ENCODE data around the gene FSTL4. TPM values are rescaled to one million over a fixed set of nuclear protein-coding genes. Genes with fewer than 3 reads are reported as not detected.

FSTL4 gene
- polyA plus RNA-seq, 3 donors: not detected

DNA sequence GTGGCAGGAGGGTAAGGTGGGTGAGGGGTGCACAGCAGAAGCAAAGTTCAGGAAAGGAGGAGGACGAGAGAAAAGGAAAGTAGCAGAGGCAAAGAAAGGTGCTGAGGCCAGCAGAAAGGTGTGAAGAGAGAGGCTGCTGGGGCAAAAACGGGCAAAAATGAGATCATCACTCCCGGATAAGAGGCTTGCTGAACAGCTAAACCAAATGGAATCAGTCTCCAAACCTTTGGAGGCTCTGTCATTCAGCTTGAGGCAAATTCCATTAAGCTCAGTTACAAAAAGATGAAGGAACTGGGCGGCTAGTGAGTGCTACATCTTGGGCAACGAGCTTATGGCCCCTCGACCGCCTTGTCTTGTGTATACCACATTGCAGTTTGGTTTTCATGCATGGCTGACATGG is 136.4 kb downstream of the FSTL4 start:
- no peak overlapping the region for H3K9ac ChIP-seq (ENCODE audit: insufficient read depth, low read length, poor library complexity, severe bottlenecking)
- H3K36me3 ChIP-seq (replicated peaks in 1 of 2; ENCODE audit: control insufficient read depth in 1 of 2, insufficient read depth in 2 of 2, low read length in 2 of 2): no peaks in the 10 kb centered on the region
- no peak for DNase-seq
- H3K4me1 ChIP-seq (ENCODE audit: control insufficient read depth in 1 of 2, insufficient read depth in 2 of 2, low read length in 2 of 2): peaks cover 13 to 15% of the 10 kb centered on the region in 2 donors
- peaks cover 19% of the 10 kb centered on the region for H3K4me1 Mint-ChIP-seq
- no peak overlapping the region for H3K4me2 ChIP-seq (replicated peaks; ENCODE audit: extremely low read depth, low read length, poor library complexity, severe bottlenecking)
- peaks cover 24 to 41% of the 10 kb centered on the region in 2 donors for H3K27me3 ChIP-seq (ENCODE audit: control insufficient read depth in 2 of 2, insufficient read depth in 2 of 2, low read length in 2 of 2)
- peaks cover 0 to 3% of the 10 kb centered on the region in 2 donors for H3K36me3 Mint-ChIP-seq
- H3K27ac ChIP-seq (ENCODE audit: low read depth in 1 of 2, low read length in 2 of 2): no peak overlapping the region
- H3K27me3 Mint-ChIP-seq (ENCODE audit: low read depth in 3 of 3): peaks cover 33 to 61% (median 52%) of the 10 kb centered on the region in 3 donors
- 91% methylated on average over 7 of the region's 7 CpGs for WGBS (ENCODE audit: insufficient coverage)
- H3K27ac Mint-ChIP-seq: peak overlapping the region in 1 of 7 donors; percentile 7
- no peaks in the 10 kb centered on the region for H4K20me1 ChIP-seq (ENCODE audit: insufficient read depth, low read length)
- no peak overlapping the region for H3K4me3 ChIP-seq (replicated peaks in 1 of 3; ENCODE audit: low read depth in 2 of 3, low read length in 3 of 3)
- peaks cover 0 to 9% (median 0%) of the 10 kb centered on the region in 7 donors for H3K9me3 Mint-ChIP-seq
- H3K79me2 ChIP-seq (ENCODE audit: insufficient read depth, low read length): no peaks in the 10 kb centered on the region
- TF ChIP-seq, protein P1, sequence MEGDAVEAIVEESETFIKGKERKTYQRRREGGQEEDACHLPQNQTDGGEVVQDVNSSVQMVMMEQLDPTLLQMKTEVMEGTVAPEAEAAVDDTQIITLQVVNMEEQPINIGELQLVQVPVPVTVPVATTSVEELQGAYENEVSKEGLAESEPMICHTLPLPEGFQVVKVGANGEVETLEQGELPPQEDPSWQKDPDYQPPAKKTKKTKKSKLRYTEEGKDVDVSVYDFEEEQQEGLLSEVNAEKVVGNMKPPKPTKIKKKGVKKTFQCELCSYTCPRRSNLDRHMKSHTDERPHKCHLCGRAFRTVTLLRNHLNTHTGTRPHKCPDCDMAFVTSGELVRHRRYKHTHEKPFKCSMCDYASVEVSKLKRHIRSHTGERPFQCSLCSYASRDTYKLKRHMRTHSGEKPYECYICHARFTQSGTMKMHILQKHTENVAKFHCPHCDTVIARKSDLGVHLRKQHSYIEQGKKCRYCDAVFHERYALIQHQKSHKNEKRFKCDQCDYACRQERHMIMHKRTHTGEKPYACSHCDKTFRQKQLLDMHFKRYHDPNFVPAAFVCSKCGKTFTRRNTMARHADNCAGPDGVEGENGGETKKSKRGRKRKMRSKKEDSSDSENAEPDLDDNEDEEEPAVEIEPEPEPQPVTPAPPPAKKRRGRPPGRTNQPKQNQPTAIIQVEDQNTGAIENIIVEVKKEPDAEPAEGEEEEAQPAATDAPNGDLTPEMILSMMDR (IDR thresholded peaks at IDR 0.05): no peak
- H3K9me3 ChIP-seq (replicated peaks in 1 of 2; ENCODE audit: control insufficient read depth in 1 of 2, insufficient read depth in 1 of 2, low read length in 2 of 2): no peaks in the 10 kb centered on the region
- intact Hi-C loops (cut with micrococcal nuclease): no loop called here
- H3K4me3 Mint-ChIP-seq: peak overlapping the region in 1 of 2 donors; percentile 32
- H2AFZ ChIP-seq (ENCODE audit: insufficient read depth, low read depth, low read length, poor library complexity, severe bottlenecking): no peak overlapping the region

DNA sequence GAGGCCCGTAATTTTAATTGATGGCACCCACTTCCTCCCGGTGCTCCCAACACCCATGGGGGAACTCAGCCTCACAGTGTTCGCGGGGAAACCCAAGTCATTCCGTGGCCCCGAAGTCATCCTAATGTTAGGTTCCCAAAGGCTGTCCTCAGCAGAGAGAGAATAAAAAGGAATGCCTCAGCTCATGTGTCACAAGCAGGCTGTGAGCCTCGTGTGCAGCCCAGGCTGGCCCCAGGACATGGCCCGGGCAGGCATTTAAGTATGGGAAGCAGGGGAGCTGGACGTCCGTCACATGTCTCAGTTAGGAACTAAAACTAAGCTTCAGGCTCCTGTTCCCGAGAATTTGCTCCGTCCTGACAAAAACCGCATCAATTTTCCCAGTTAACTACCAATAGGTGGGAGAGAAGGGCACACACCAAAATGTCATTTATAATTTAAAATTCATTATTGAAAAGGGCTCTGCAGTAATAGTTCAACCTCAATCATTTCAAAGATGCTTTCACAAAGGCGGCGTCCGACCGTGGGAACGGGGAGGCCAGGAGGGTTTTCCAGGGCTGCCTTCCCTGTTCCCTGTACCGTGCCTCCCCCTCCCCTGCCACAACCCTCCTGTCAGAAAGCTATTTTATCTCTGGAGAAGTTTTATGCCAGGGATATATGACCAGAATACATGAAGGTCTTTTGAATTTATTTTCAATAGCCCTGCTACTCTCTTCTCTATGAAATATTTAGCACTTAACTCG is 137.3 kb downstream of the FSTL4 start:
- 28% methylated on average over 7 of the region's 20 CpGs for WGBS (ENCODE audit: insufficient coverage)
- H3K9me3 ChIP-seq (replicated peaks in 1 of 2; ENCODE audit: control insufficient read depth in 1 of 2, insufficient read depth in 1 of 2, low read length in 2 of 2): no peaks in the 10 kb centered on the region
- intact Hi-C loops (cut with micrococcal nuclease): no loop called here
- no peak overlapping the region for H3K4me3 ChIP-seq (replicated peaks in 1 of 3; ENCODE audit: low read depth in 2 of 3, low read length in 3 of 3)
- H3K27ac ChIP-seq (ENCODE audit: low read depth in 1 of 2, low read length in 2 of 2): no peak overlapping the region
- Mint-ChIP-seq H3K36me3 (peaks cover 0 to 3% of the 10 kb centered on the region in 2 donors), H3K9me3 (peaks cover 0 to 9% (median 0%) of the 10 kb centered on the region in 7 donors), H3K4me1 (peaks cover 23% of the 10 kb centered on the region), H3K27me3 (ENCODE audit: low read depth in 3 of 3) (peaks cover 33 to 61% (median 49%) of the 10 kb centered on the region in 3 donors), H3K4me3 (peak overlapping the region in 1 of 2 donors; percentile 72), H3K27ac (no peak overlapping the region)
- peaks cover 24 to 41% of the 10 kb centered on the region in 2 donors for H3K27me3 ChIP-seq (ENCODE audit: control insufficient read depth in 2 of 2, insufficient read depth in 2 of 2, low read length in 2 of 2)
- no peak overlapping the region for H3K4me2 ChIP-seq (replicated peaks; ENCODE audit: extremely low read depth, low read length, poor library complexity, severe bottlenecking)
- H3K4me1 ChIP-seq (ENCODE audit: control insufficient read depth in 1 of 2, insufficient read depth in 2 of 2, low read length in 2 of 2): peaks cover 20 to 23% of the 10 kb centered on the region in 2 donors
- TF ChIP-seq, protein P1 (IDR thresholded peaks at IDR 0.05): no peak
- H4K20me1 ChIP-seq (ENCODE audit: insufficient read depth, low read length): no peaks in the 10 kb centered on the region
- H3K9ac ChIP-seq (ENCODE audit: insufficient read depth, low read length, poor library complexity, severe bottlenecking): no peak overlapping the region
- no peak overlapping the region for H2AFZ ChIP-seq (ENCODE audit: insufficient read depth, low read depth, low read length, poor library complexity, severe bottlenecking)
- no peak for DNase-seq
- H3K79me2 ChIP-seq (ENCODE audit: insufficient read depth, low read length): no peaks in the 10 kb centered on the region
- no peaks in the 10 kb centered on the region for H3K36me3 ChIP-seq (replicated peaks in 1 of 2; ENCODE audit: control insufficient read depth in 1 of 2, insufficient read depth in 2 of 2, low read length in 2 of 2)

All from CD14-positive monocyte (primary cell).